Activated CD4-positive, alpha-beta T cell treated with anti-CD3 and anti-CD28 coated beads, Interleukin-10, Interleukin-2, amounts not matched to agents 100 ng/mL and 50 ng/mL, durations not matched to agents 16 hours and 8 hours (primary cell): ENCODE results near the gene CCDC187.

Source experiments
- DNase-seq: peaks from one replicate; pipeline ENCODE4 v3.0.0-alpha.2; 2020

CCDC187 gene

DNA sequence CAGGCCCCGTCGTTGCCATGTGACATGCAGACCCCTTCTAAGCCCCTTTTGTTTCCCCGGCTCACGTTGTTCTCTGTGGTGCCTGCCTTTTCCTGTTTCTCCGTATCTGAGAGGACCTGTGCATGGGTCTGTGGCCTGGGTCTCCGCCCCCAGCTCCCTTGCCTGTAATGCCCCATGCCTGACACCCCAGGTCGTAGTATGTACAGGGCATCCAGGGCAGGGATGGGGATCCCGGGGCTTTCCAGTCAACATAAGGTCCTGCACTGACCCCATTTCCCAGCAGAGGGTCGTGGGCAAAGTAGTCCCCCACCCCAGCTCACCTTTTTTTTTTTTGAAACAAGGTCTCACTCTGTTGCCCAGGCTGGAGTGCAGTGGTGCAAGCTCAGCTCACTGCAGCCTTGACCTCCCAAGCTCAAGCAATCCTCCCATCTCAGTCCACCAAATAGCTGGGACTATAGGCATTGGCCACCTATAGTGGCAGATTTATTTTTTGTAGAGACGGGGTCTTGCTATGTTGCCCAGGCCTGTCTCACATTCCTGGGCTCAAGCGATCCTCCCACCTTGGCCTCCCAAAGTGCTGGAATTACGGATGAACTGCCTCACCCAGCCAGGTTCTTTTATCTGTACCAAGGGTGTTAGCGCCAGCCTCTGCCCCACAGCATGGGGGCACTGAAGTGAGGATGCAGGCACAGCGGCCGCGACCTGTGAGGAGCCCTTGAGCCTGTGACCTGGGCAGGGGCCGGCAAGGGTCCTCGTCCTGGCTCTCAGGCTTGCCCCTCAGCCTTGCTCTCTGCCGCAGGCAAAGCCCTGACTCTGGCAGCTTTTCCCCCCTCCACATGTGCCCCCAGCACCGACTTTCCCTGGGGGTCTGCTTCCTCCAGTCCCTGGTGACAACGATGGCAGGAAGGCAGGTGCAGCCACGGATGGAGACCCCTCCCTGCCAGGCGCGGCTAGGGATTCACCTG is 39.2 kb downstream of the CCDC187 start:
- no peak for DNase-seq

DNA sequence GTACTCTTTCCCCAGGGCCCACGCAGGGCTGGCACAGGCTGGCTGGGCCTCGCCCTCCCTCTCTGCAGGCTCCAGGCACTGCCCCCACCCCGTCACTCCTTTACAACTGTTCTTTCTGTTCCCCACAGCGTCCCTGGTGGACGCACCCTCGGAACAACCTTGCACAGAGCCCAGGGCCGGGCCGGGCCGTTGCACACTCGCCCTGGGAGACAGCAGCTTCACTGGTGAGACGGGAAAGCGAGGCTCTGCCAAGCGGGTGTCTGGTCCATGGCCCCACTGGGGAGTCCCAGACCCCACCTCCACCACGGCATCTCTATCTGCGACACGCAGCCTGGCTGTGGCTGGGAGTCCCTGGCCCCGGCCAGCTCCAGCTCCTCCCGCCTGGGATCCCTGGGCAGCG is 39.9 kb downstream of the CCDC187 start:
- DNase-seq = no peak

DNA sequence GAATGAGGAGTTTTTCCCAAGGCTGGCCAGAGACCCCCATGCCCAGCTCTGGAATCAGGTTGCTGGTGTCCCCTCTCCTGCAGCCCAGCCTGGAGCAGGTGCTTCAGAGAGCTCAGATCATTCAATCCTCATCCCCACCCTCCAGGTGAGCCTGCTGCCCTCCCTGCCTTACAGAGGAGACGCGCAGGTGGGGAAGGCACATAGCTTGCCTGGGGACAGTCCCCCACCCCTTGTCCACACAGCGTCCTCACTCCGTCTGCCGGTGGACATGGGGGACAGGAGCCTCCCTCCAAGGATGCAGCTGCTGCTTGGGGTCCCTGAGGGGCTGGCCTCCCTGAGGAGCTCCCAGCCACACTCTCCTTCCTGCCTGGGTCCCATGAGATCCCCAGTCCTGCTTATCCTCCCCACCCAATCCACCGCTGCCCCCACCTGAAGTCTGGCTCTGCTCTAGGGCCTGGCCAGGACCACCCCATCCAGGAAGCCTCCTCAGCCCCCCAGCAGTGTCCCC is 41.2 kb downstream of the CCDC187 start:
- no peak for DNase-seq

DNA sequence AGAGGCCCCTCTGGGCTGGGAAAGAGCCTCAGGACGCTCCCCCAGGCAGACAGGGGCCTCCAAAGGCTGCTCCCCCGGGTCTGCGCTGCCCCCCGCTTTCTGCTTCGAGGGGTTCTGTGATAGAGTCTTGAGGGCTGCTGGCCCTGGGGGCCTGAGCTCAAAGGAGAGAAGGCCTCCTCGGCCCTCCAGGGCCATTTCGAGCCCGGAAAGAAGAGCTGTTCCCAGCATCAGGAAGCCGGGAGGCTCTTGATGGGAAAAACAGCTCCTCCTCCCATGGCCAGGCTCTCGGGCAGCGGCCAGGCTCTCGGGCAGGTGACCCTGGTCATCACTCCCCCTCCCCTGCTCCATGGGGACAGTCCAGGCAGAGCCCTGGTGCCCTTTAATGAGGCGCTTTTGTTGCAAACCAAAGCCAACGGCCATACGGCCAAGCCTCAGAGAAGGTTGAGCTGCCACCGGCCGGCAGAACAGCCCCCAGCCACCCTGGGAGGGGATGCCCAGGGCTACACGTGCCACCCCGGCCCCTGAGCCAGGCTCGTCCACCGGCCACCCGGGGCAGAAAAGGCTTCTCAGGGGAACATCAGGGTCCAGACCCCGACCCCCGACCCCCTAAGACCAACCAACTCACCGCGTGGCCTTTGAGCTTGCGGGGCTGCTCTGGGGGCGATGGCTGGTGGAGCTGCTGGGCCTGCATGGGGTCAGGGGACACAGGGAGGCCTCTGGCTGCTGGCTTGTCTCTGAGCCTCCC is 42.0 kb downstream of the CCDC187 start:
- DNase-seq = no peak

DNA sequence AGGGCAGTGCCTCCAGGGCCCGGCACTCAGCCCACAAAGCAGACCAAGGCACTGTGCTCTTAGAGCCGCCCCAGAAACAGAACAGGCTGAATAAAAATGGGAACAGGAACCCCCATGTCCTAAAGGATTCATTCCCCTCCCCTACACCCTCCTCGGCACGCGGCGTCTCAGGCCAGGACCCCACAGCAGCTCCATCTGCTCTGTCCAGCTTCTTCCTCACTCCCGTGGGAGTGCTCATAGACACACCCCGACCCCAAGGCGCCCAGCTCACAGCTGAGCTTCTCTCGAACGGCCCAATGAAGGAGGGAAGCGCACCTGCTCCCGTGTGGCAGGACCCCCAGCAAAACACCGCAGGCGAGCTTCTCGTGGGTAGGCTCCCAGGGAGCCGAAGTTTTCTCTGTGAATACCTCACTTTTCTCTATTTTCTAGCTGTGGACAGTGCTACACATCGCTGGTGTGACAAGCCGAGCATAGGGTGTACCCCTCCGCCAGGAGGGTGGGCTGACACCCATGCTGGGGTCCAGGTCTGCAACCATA is 42.9 kb downstream of the CCDC187 start:
- no peak for DNase-seq

DNA sequence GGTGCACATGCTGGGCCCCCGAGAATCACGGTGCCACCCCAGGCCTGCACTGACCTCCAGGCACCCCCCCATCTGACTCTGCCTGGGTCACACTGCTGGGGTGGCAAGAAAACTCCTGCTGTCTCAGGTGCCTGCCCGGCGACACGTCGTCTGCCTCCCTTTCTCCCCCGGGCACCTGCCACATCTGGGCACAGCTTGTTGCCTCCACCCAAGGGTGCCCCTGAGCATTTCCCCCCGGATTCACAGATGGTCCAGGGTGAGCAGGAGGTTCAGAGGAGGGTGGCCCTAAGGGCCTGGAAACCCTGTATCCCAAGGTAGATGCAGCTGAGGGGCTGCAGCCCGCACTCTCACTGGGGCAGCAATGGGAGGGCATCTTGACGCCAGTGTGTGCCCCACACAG is 43.4 kb downstream of the CCDC187 start:
- DNase-seq = no peak

DNA sequence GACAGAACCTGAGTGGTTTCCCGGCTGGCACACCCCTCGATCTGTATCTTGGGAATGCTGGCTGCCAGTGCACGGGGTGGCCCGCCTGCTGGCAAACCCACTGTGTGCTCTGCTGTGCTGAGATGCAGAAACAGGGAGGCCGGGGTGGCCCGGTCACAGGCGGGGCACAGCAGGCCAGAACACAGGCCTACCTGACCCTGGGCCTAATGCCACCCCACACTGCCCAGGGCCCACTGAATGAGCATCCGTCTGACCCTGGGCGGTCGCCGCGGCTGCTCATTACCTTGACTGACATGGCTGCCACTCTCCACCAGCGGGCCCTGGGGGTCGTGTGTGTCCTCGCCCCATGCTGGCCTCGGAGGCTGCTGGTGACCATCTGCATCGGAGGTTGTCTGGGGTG is 44.1 kb downstream of the CCDC187 start:
- DNase-seq = no peak

DNA sequence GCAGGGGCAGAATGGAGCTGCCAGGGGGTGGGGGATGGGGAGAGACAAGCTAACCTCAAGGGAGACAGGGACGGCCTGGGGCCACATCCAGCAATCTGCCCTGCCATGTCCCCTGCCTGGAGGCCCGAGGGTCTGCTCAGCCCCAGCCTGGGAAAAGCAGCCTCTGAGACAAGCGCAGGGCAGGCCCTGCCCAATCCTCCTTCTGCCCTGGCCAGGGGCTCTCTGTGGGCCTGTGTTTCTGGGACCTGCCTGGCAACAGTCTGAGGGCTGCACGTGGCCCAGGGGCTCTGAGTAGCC is 44.4 kb downstream of the CCDC187 start:
- DNase-seq = no peak

DNA sequence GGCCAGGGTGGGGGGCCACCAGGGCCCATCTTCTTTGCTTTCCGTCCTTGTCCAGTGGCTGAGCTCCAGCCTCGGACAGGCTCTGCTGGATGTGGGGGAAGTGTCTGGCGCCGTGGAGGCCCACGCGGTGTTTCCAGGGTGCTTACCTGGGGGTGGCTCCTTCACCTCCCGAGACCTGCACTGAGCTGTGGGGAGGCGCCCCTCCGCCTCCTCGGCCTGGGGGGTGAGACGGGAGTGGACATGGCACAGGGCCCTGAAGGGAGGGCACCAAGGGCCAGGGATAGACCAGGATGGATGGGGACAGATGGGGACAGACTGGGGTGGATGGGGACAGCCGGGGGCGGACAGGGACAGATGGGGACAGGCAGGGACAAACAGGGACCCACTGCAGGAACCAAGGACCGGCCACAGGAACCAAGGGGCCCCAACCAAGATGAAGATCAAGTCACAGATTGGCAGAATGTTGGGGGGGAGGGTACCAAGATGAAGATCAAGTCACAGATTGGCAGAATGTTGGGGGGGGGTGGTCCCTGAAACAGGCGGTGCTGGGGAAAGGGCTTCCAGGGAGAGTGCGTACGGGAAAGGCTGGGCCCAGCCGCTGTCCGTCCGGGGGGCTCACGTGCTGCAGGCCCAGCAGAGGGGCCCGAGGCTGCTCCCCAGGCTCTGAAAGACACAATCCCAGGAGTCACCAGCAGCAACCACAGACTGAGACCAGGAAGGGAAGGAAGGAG is 44.9 kb downstream of the CCDC187 start:
- no peak for DNase-seq

DNA sequence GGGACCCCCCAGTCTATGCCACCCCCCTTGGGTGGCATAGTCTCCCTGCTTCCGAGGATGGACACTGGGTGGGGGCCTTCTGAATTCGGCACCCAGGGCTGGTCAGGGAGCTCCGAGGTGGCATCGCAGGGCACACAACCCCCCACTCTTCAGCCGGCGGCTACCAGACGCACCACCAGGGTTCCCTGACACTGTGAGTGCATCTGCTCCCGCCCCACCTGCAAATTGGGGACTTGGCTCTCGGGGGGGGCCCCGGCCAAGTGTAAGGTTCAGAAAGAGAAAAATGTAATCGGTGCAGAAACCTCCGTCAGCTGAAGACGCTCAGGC is 45.6 kb downstream of the CCDC187 start:
- no peak for DNase-seq

DNA sequence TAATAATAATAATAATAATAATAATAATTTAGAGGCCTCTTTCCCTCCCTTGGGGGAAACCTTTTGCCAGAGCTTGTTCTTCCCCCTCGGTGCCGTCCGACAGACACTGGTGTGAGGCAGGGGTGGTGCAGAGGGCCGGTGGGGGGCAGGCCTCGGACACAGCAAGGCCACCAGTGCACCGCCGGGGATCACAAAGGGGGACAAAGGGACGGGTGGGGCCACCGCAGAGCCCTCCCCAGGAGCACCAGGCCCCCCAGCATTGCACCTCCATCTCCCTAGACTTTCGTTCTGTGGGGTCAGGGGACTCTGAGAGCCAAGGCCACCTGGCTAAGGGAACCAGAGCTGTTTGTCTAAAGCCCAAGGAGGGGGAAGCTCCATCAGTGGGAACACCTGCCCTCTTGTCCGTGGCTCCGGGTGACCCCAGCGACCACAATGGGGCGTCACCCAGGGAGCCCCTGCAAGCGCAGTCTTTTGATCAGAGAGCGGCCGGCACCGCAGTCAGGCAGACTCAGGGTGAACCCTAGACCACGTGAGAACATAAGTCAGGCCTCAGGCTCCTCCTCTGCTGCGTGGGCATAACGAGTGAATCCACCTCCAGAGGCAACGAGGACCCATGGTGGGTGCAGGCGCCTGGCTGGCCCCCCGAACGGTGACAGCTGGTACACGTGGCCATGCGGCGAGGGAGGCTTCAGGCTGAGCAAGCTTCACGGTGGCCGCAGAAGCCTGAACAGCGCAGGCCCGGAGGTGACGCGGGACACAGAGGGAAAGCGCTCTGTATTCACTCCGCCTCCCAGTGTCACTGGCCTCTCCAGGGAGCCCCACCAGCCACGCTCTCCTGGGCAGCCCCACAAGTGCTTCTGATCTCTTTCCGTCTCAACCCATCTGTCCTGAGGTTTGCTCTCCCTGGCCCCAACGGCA is 46.3 kb downstream of the CCDC187 start:
- no peak for DNase-seq

DNA sequence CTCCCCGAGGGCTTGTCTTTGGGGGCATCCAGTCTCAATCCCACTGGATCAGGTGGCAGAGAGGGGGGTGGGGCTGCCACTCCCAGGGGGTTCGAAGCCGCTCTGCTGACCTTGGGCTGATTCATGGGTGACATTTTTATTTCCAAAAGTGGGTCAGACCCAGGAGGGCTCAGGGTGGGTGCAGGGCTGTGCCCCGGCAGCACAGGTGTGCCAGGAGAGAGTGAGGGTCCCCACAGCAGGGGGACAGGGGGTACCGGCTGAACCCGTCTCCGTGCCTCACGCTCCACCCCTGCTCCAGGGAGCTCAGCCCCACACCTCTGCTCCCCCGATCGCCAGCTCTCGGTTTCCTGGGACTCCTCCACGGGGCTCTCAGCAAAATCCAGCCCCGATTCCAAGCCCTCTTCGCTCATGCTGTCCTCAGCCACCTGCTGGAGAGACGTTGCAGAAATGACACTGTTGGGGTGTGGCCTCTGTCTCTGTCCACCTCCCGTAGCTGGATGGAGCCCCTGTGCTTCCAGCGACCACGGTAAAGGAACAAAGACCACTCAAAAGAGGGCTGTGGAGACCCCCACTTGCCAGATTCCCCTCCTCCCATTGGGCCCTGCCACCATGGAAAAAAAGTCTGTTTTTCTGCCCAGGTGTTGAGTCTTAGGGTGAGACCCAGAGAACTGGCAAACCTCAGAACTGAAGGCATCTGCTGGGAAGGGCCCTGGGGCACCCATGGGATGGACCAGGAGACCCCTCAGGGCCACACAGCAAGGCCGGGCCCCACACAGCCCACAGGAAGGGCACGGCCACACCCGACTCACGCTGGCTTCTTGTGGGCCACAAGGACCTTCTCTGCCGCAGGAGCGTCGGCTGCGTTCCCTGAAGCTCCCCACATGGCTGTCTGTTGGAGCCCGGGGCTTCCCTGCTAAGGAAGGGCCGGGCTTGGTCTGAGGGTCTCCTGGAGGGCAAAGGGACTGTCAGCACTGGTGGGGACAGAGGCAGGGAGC is 47.7 kb downstream of the CCDC187 start:
- DNase-seq = no peak

DNA sequence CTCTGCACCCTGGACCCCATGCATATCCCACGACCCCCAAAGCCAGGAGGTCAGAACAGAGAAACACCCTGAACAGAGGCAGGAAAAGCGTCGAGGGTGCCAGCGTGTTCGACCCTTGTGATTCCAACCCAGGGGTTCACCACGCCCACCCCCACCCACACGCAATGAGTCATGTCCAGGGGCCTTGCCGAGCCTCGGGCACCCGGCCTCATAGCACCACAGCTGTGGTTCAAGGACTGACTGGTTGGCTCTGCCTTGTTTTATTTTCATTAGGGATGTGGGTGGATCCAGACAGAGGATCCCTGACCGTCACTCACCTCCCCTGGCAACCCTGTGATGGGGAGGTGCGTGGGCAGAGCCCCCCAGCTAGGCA is 48.7 kb downstream of the CCDC187 start:
- no peak for DNase-seq

DNA sequence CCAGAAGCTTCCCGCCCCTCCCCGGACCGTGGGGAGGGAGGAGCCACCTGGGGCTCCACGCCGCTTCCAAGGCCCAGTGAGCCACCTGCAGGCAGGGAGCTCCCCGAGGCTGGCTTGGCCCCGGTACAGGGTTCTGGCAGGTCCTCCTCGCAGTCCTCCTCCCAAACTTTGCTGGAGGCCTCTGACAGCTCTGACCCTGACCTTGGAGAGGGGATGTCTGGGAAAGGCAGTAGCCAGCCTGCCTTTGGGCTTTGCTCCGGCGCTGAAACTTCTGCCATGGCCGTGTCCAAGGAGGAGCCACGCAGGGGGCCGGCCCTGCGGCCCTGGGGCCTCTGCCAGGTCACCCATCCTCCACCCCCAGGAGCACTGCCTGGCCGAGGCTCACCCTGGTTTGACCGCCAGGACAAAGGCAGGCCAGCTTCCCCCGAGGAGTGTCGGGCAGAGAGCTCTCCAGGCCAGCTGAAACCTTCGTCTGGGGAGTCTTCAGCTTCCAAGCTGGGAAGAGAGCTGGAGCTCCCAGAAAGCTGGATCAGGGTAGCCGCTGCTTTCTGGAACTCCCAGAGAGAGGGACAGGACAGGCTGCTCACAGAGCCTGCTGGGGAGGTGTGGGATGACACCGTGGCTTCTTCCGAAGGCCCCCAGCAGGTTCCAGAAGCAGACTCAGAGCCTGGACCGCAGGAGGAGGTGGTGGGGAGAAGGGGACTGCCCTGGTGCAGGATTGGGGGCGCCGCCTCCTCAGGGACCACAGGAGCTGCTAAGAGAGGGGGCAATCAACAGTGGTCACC is 49.3 kb downstream of the CCDC187 start:
- no peak for DNase-seq

DNA sequence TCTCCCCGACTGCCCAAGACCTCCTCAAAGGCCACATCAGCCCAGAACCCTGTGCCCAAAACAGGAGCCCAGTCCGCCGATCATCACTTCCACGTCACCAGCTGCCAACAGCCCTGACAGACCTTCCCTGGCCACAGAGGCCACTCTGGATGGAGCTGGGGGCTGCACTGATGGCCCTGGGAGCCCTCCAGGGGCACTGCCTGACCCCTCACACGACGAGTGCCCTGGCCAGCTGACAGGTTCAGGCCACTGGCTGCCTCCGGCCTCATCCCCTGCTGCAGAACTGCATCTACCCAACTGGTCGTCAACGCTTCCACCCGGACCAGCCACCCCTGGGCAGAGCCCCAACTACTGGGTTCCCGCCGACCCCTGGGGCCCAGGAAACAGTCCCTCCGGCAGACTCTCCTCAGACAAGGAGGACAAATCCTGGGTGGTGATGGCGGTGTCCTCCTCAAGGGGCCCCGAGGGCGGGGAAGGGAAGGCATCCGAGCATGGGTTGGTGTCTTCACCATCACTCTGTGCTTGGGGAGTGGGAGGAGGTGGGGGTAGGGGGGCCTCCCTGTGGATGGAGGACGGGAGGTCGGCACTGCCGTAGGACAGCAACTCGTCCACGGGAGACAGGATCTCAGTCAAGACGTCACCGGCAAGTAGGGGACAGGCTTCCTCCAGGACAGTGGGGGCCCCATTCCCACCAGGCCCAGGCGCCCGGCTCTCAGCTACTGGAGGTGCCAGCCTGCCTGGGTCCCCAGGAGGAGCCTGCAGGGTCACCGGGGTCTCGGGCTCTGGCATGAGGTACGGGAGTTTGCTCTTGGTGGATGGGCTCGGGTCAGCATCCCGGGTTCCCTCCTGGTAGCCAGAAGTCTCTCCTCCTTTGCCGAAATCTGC is 50.4 kb downstream of the CCDC187 start:
- no peak for DNase-seq

DNA sequence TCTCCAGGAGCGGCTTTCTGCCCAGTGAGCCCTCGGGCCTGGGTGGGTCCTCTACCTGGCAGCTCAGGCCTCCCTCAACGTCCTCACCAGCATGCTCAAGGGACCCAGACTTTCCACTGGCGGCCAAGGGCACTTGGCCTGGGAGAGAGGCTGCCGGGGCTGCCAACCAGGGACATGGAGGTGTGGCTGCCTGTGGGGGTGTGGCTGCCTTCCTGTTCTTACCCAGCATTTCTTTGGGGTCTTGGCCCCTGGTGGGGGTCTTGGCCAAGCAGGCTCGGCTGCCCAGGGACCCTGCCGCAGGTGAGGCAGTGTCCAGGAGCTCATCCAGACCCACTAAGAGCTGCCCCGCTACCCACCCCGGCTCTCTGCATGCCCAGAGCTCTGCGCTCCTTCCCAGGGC is 51.0 kb downstream of the CCDC187 start:
- no peak for DNase-seq

DNA sequence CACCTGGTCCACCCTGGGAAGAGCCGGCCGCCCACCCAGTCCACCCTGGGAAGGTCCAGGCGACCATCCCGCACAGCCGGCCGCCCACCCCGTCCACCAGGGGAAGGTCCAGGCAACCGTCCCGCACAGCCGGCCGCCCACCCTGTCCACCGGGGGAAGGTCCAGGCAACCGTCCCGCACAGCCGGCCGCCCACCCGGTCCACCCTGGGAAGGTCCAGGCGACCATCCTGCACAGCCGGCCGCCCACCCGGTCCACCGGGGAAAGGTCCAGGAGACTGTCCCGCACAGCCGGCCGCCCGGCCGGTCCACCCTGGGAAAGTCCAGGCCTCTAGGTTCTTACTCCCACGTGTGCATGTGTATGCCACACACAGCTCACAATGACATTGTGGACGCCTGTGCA is 51.6 kb downstream of the CCDC187 start:
- DNase-seq = no peak

DNA sequence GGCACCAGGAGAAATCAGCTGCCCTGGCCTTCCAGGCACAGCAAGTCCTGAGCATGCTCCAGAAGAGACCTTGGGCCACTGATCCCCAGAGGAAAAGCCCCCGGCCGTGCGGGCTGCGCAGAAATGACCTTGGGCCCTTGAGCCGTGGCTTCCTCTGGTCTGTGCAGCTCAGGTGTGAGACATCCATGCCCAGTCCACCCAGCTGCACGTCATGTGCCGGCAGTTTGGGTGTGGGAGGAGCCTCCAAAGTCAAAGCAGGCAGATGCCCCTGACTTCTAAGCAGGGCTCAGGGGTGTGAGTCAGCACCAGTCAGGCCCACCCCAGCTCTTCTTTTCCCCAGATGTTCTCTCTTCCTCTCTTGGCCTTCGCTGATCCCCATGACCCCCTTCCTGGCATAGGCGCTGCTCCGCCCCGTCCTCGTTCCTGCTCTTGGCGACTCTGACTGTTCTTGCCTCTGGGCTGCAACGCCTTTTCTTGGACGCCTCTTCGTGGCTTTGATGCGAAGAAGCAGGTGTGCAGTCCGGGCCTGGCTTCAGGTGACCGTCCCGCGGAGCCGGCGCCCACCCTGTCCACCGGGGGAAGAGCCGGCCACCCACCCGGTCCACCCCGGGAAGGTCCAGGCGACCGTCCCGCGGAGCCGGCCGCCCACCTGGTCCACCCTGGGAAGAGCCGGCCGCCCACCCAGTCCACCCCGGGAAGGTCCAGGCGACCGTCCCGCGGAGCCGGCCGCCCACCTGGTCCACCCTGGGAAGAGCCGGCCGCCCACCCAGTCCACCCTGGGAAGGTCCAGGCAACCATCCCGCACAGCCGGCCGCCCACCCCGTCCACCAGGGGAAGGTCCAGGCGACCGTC is 52.4 kb downstream of the CCDC187 start:
- DNase-seq = no peak
